PC-9 (cell line): ENCODE results near the gene ZFHX3. TPM values are rescaled to one million over a fixed set of nuclear protein-coding genes. Genes with fewer than 3 reads are reported as not detected.

Experiments used
- BruUV-seq: library from RNA; stranded (reverse); fragments of 400-500 nt; replicated peaks from 2 replicates; lab custom pipeline; 2021; lab: Mats Ljungman, UMichigan
- CTCF ChIA-PET: fragments of 300-600 bp; sonication (Branson Sonifier 250); formaldehyde crosslinking; loops from one replicate; lab custom pipeline; 2022; ENCODE audit warnings: antibody characterized with exemption; lab: Charles Lee
- POLR2A ChIA-PET: fragments of 300-600 bp; sonication (Branson Sonifier 250); formaldehyde crosslinking; loops from one replicate; lab custom pipeline; 2022; ENCODE audit warnings: antibody characterized with exemption; ENCODE audit not compliant: unreplicated experiment; lab: Charles Lee
- DNase-seq, 2 experiments: peaks; one replicate each; pipeline versions ENCODE4 v3.0.0 to v3.0.0-alpha.2; 2015 to 2022; ENCODE audit warnings: mixed read lengths in 1 of 2
- H2AFZ ChIP-seq: fragments of 200-600 bp; sonication (generic); 2 replicates; pipeline ENCODE4 v1.8.1; 2017; ENCODE audit warnings: antibody characterized with exemption
- H3F3A ChIP-seq: fragments of 200-600 bp; sonication (generic); 2 replicates; pipeline ENCODE4 v1.8.1; 2017; ENCODE audit warnings: antibody characterized with exemption, mild to moderate bottlenecking, low read depth; ENCODE audit not compliant: insufficient read depth
- H3K27ac ChIP-seq: fragments of 200-600 bp; sonication (generic); 2 replicates; pipeline ENCODE4 v1.6.1; 2016; ENCODE audit warnings: mixed run types
- H3K27me3 ChIP-seq: fragments of 200-600 bp; sonication (generic); 2 replicates; pipeline ENCODE4 v1.6.1; 2016; ENCODE audit warnings: low read depth, mixed run types; ENCODE audit not compliant: insufficient read depth
- H3K36me3 ChIP-seq: fragments of 200-600 bp; sonication (generic); 2 replicates; pipeline ENCODE4 v1.6.1; 2016; ENCODE audit warnings: low read depth, mixed run types
- H3K4me1 ChIP-seq: fragments of 200-600 bp; sonication (generic); replicated peaks from 2 replicates; pipeline ENCODE4 v1.6.1; 2016; ENCODE audit warnings: mixed run types; ENCODE audit not compliant: insufficient read depth
- H3K4me2 ChIP-seq: fragments of 200-600 bp; sonication (generic); 2 replicates; pipeline ENCODE4 v1.6.1; 2017; ENCODE audit warnings: mixed run types
- H3K4me3 ChIP-seq: fragments of 200-600 bp; sonication (generic); 2 replicates; pipeline ENCODE4 v1.6.1; 2016; ENCODE audit warnings: mixed run types
- H3K79me2 ChIP-seq: fragments of 200-600 bp; sonication (generic); 2 replicates; pipeline ENCODE4 v1.6.1; 2017; ENCODE audit warnings: low read depth, mixed run types
- H3K9me2 ChIP-seq: fragments of 200-600 bp; sonication (generic); 2 replicates; pipeline ENCODE4 v1.8.1; 2017; ENCODE audit warnings: mild to moderate bottlenecking; ENCODE audit not compliant: insufficient read depth
- H3K9me3 ChIP-seq: fragments of 200-600 bp; sonication (generic); 2 replicates; pipeline ENCODE4 v1.8.1; 2016; ENCODE audit warnings: low read depth; ENCODE audit not compliant: insufficient read depth
- H4K20me1 ChIP-seq: fragments of 200-600 bp; sonication (generic); 2 replicates; pipeline ENCODE4 v1.8.1; 2017; ENCODE audit not compliant: insufficient read depth
- CTCF ChIP-seq: fragments of 200-600 bp; sonication (generic); conservative IDR thresholded peaks from 2 replicates; pipeline ENCODE4 v1.6.1; 2017; ENCODE audit warnings: mixed run types, antibody characterized with exemption, mild to moderate bottlenecking, moderate library complexity
- EZH2 ChIP-seq: fragments of 200-600 bp; sonication (generic); IDR thresholded peaks from 2 replicates; pipeline ENCODE4 v1.8.0; 2017; ENCODE audit warnings: antibody characterized with exemption, low read depth
- intact Hi-C: fragments of 100-400 bp; cut with micrococcal nuclease; formaldehyde crosslinking; loops from one replicate; pipeline ENCODE4 v1.10.0; 2022; ENCODE audit not compliant: unreplicated experiment
- total RNA-seq: library from RNA; stranded (reverse); gene quantifications from 2 replicates; pipeline ENCODE4 v1.2.3, GENCODE V29; 2021

The ZFHX3 gene
- total RNA-seq, 1 experiment from 2014 or later = 23.1 TPM

GRCh38 chr16:73071131-73071940 lies 23.4 kb upstream of the ZFHX3 start:
- no peak overlapping the region for H3K27ac ChIP-seq
- H2AFZ ChIP-seq = no peak overlapping the region
- H3K36me3 ChIP-seq = no peaks in the 10 kb centered on the region
- ChIA-PET CTCF (interaction anchor here (0.6 kb wide), 2 partner anchors 20 to 184 kb away, joined by 5 to 13 read pairs; no protein-coding TSS in a partner anchor), POLR2A (interaction anchor here (0.8 kb wide), 1 partner anchor 75 kb away, joined by 3 read pairs; no protein-coding TSS in a partner anchor)
- no peaks in the 10 kb centered on the region for H3K9me3 ChIP-seq
- intact Hi-C loops = loop anchor here (5.0 kb wide), 1 partner anchor 106 kb away; no protein-coding TSS in a partner anchor
- BruUV-seq = no TSS peak
- peak overlapping the region; percentile 46; the same call in 1 of the 2 replicates for H3K4me2 ChIP-seq
- no peaks in the 10 kb centered on the region for H3K9me2 ChIP-seq
- H3K4me1 ChIP-seq = peaks cover 38% of the 10 kb centered on the region
- H4K20me1 ChIP-seq = no peaks in the 10 kb centered on the region
- H3K79me2 ChIP-seq = no peaks in the 10 kb centered on the region
- H3F3A ChIP-seq = peaks cover 24% of the 10 kb centered on the region
- no peaks in the 10 kb centered on the region for H3K27me3 ChIP-seq
- DNase-seq = peak in 1 of 2 experiments; percentile 37
- no peak overlapping the region for H3K4me3 ChIP-seq
- TF ChIP-seq CTCF (no peak), EZH2 (no peak)

- peaks cover 38% of the 10 kb centered on the region for H3K4me1 ChIP-seq
- CTCF ChIA-PET = interaction anchor here (0.5 kb wide), 1 partner anchor 237 kb away, joined by 8 read pairs; no protein-coding TSS in a partner anchor
- BruUV-seq = TSS peak; percentile 68
Observed at GRCh38 chr16:73069581-73070262, 21.8 kb upstream of the ZFHX3 start.

More at GRCh38 chr16:73069581-73070262, 21.8 kb upstream of the ZFHX3 start:
- H3F3A ChIP-seq = peaks cover 24% of the 10 kb centered on the region
- H4K20me1 ChIP-seq = no peaks in the 10 kb centered on the region
- no peaks in the 10 kb centered on the region for H3K79me2 ChIP-seq
- H2AFZ ChIP-seq = peak overlapping the region; percentile 68
- no peak for DNase-seq
- no peaks in the 10 kb centered on the region for H3K36me3 ChIP-seq
- intact Hi-C loops = loop anchor here (5.0 kb wide), 1 partner anchor 108 kb away; no protein-coding TSS in a partner anchor
- peak overlapping the region; percentile 55; the same call in 1 of the 2 replicates for H3K4me3 ChIP-seq
- no peaks in the 10 kb centered on the region for H3K9me3 ChIP-seq
- H3K9me2 ChIP-seq = no peaks in the 10 kb centered on the region
- peak overlapping the region; percentile 92 for H3K27ac ChIP-seq
- POLR2A ChIA-PET = interaction anchor here (0.7 kb wide), 1 partner anchor 55 kb away, joined by 3 read pairs; no protein-coding TSS in a partner anchor
- H3K27me3 ChIP-seq = no peaks in the 10 kb centered on the region
- H3K4me2 ChIP-seq = peak overlapping the region; percentile 99
- TF ChIP-seq CTCF (no peak), EZH2 (no peak)
